Activated CD4-positive, alpha-beta T cell treated with anti-CD3 and anti-CD28 coated beads, Interleukin-2, amount 10 ng/mL, durations not matched to agents 24 days and 14 days (primary cell): Measurements from ENCODE around the gene SKIL. TPM values are rescaled to one million over a fixed set of nuclear protein-coding genes. Genes with fewer than 3 reads are reported as not detected.
"Not testable (repeated sequence)": the region's sequence is repeated elsewhere in the genome, so short reads cannot be mapped to it uniquely, and the experiment has no call there.

Experiments
- DNase-seq: peaks from one replicate; pipeline ENCODE4 v3.0.0; 2022
- H3K27ac Mint-ChIP-seq: one replicate; pipeline ENCODE4 v1.8.0; 2022; ENCODE audit warnings: mild to moderate bottlenecking, mixed read lengths
- H3K27me3 Mint-ChIP-seq: one replicate; pipeline ENCODE4 v1.8.0; 2022; ENCODE audit warnings: mixed read lengths
- H3K36me3 Mint-ChIP-seq: one replicate; pipeline ENCODE4 v1.8.0; 2022; ENCODE audit warnings: low read depth, mild to moderate bottlenecking, mixed read lengths
- H3K4me1 Mint-ChIP-seq: one replicate; pipeline ENCODE4 v1.8.0; 2021; ENCODE audit warnings: mixed read lengths
- H3K4me3 Mint-ChIP-seq: one replicate; pipeline ENCODE4 v1.8.0; 2022; ENCODE audit warnings: mild to moderate bottlenecking, moderate library complexity, mixed read lengths
- H3K9me3 Mint-ChIP-seq: one replicate; pipeline ENCODE4 v1.8.0; 2021; ENCODE audit warnings: mixed read lengths
- intact Hi-C: fragments of 100-400 bp; cut with micrococcal nuclease; formaldehyde crosslinking; loops from one replicate; pipeline ENCODE4 v1.15.1; 2023
- total RNA-seq: library from RNA; stranded (reverse); gene quantifications from 2 replicates; pipeline ENCODE4 v1.2.3, GENCODE V29; 2022

Gene SKIL
- total RNA-seq, 1 donor from 2014 or later, result 23.3 TPM

DNA sequence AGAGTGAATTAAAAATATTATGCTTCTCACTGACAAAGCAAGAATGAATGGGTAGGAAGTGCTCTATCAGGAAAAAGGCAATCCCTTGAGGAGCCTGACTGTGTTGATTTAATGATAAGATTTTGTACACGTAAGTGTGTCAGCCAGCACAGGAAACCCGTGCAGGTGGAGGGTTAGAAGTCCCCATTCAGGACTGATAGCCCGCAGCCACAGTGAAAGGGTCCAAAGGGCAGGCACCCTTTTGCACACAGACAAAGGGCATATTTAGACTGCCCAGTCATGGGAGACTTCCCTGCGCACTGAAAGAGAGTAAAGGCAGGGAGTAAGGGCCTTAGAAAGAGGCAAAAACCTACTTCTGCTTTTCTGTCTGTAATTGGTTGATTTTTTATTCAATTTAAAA, 26.4 kb upstream of the SKIL start:
- Mint-ChIP-seq H3K4me1 (no peaks in the 10 kb centered on the region), H3K9me3 (no peaks in the 10 kb centered on the region), H3K27me3 (peaks cover 2% of the 10 kb centered on the region), H3K36me3 (no peaks in the 10 kb centered on the region), H3K27ac (no peak overlapping the region), H3K4me3 (no peak overlapping the region)
- intact Hi-C loops, result no loop called here
- no peak for DNase-seq

- H3K36me3 Mint-ChIP-seq, result no peaks in the 10 kb centered on the region
- peaks cover 4% of the 10 kb centered on the region for H3K9me3 Mint-ChIP-seq
- no peak overlapping the region for H3K4me3 Mint-ChIP-seq
- H3K4me1 Mint-ChIP-seq, result no peaks in the 10 kb centered on the region
- intact Hi-C loops, result no loop called here
- H3K27me3 Mint-ChIP-seq, result peaks cover under 1% of the 10 kb centered on the region
- DNase-seq, result no peak
- no peak overlapping the region for H3K27ac Mint-ChIP-seq
Observed at GRCh38 chr3:170337420-170337819, 20.1 kb upstream of the SKIL start.

DNA sequence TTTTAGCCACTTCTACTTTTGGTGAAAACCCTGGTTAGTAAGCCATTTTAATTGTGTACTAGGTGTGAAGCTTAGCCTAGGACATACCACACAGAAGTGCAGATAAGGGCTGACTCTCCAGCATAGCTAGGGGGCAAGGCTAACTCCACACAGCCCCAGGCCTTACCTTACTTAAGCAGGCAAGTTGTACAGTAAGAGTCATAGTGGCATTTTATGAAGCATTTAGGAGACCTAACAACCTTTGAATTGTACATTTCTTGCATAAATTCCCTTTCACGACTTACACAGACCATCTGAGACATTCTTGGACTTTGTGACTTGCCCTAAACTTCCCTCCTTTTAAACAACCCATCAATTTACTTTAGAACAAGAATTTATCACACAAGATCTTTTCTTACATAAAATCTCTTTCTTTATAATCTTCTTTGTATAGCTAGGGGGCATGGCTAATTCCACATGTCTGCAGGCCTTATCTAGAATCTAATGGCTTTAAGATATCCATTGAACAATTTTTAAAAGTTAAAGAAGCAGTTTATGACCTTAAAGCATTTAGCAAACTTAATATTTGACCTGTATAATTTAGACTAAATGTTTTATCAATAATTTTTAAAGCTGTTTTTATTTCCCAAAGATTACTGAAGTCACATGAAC, 18.7 kb upstream of the SKIL start:
- Mint-ChIP-seq H3K9me3 (peaks cover 4% of the 10 kb centered on the region), H3K4me3 (no peak overlapping the region), H3K4me1 (no peaks in the 10 kb centered on the region), H3K27me3 (no peaks in the 10 kb centered on the region), H3K27ac (no peak overlapping the region), H3K36me3 (no peaks in the 10 kb centered on the region)
- no peak for DNase-seq
- intact Hi-C loops, result no loop called here

DNA sequence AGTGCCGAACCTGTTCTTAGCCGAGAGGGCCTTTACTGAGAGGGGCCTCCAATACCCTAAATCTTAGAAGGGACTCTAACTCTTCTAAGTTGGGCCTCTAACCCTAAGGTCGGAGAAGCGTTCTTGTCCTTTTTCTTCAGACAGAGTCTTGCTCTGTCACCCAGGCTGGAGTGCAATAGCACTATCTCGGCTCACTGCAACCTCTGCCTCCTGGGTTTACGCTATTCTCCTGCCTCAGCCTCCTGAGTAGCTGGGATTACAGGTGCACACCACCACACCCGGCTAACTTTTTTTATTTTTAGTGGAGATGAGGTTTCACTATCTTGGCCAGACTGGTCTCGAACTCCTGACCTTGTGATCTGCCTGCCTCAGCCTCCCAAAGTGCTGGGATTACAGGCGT, 15.2 kb upstream of the SKIL start:
- intact Hi-C loops, H3K9me3 Mint-ChIP-seq, DNase-seq, H3K4me1 Mint-ChIP-seq, H3K4me3 Mint-ChIP-seq, H3K27ac Mint-ChIP-seq, H3K36me3 Mint-ChIP-seq, H3K27me3 Mint-ChIP-seq: not testable (repeated sequence)

DNA sequence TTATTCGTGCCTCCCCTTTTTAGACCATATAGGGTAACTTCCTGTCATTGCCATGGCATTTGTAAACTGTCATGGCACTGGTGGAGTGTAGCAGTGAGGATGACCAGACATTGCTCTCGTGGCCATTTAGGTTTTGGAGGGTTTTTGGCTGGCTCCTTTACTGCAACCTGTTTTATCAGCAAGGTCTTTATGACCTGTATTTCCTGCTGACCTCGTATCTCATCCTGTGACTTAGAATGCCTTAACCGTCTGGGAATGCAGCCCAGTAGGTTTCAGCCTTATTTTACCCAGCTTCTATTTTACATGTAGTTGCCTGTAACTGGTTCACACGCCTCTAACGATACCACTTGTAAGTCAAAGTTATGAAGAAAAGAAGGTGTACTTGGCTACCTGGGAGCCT, 13.7 kb upstream of the SKIL start:
- intact Hi-C loops, H3K36me3 Mint-ChIP-seq: not testable (repeated sequence)

GRCh38 chr3:170344971-170345370, 12.5 kb upstream of the SKIL start:
- H3K27me3 Mint-ChIP-seq, result no peaks in the 10 kb centered on the region
- H3K36me3 Mint-ChIP-seq, result no peaks in the 10 kb centered on the region
- no peak for DNase-seq
- intact Hi-C loops, result no loop called here
- H3K4me3 Mint-ChIP-seq, result no peak overlapping the region
- no peaks in the 10 kb centered on the region for H3K9me3 Mint-ChIP-seq
- H3K27ac Mint-ChIP-seq, result no peak overlapping the region
- H3K4me1 Mint-ChIP-seq, result peaks cover 2% of the 10 kb centered on the region

More for the DNA sequence above, 13.7 kb upstream of the SKIL start:
- H3K4me3 Mint-ChIP-seq, H3K27ac Mint-ChIP-seq, H3K9me3 Mint-ChIP-seq, DNase-seq, H3K4me1 Mint-ChIP-seq, H3K27me3 Mint-ChIP-seq: not testable (repeated sequence)

GRCh38 chr3:170346481-170347392, 10.8 kb upstream of the SKIL start:
- intact Hi-C loops, result no loop called here
- Mint-ChIP-seq H3K4me1 (peaks cover 5% of the 10 kb centered on the region), H3K27me3 (no peaks in the 10 kb centered on the region), H3K27ac (no peak overlapping the region), H3K4me3 (no peak overlapping the region), H3K9me3 (no peaks in the 10 kb centered on the region), H3K36me3 (no peaks in the 10 kb centered on the region)
- DNase-seq, result peak; percentile 29

GRCh38 chr3:170350515-170351413, 6.8 kb upstream of the SKIL start:
- Mint-ChIP-seq H3K36me3 (no peaks in the 10 kb centered on the region), H3K4me1 (peaks cover 6% of the 10 kb centered on the region), H3K9me3 (no peaks in the 10 kb centered on the region), H3K27me3 (peaks cover 7% of the 10 kb centered on the region), H3K4me3 (no peak overlapping the region), H3K27ac (no peak overlapping the region)
- peak; percentile 52 for DNase-seq
- intact Hi-C loops, result no loop called here

GRCh38 chr3:170352936-170353335, 4.6 kb upstream of the SKIL start:
- H3K4me3 Mint-ChIP-seq, result no peak overlapping the region
- intact Hi-C loops, result no loop called here
- H3K27ac Mint-ChIP-seq, result no peak overlapping the region
- no peaks in the 10 kb centered on the region for H3K9me3 Mint-ChIP-seq
- peaks cover 13% of the 10 kb centered on the region for H3K4me1 Mint-ChIP-seq
- DNase-seq, result no peak
- peaks cover 2% of the 10 kb centered on the region for H3K36me3 Mint-ChIP-seq
- peaks cover 7% of the 10 kb centered on the region for H3K27me3 Mint-ChIP-seq

- no peaks in the 10 kb centered on the region for H3K9me3 Mint-ChIP-seq
- H3K36me3 Mint-ChIP-seq, result peaks cover 4% of the 10 kb centered on the region
- H3K4me3 Mint-ChIP-seq, result no peak overlapping the region
- intact Hi-C loops, result no loop called here
- peaks cover 15% of the 10 kb centered on the region for H3K4me1 Mint-ChIP-seq
- H3K27ac Mint-ChIP-seq, result no peak overlapping the region
- H3K27me3 Mint-ChIP-seq, result peaks cover 7% of the 10 kb centered on the region
- no peak for DNase-seq
Observed at GRCh38 chr3:170353485-170353884, 4.0 kb upstream of the SKIL start.

GRCh38 chr3:170354760-170355159, 2.8 kb upstream of the SKIL start:
- Mint-ChIP-seq H3K36me3 (peaks cover 12% of the 10 kb centered on the region), H3K4me1 (peaks cover 23% of the 10 kb centered on the region), H3K27ac (no peak overlapping the region), H3K4me3 (no peak overlapping the region), H3K27me3 (peaks cover 7% of the 10 kb centered on the region), H3K9me3 (no peaks in the 10 kb centered on the region)
- DNase-seq, result no peak
- intact Hi-C loops, result loop anchor here (5.0 kb wide), 2 partner anchors 387 to 542 kb away; partner anchors contain the start of genes LRRC34, LRRIQ4 and SEC62

- H3K36me3 Mint-ChIP-seq, result peaks cover 22% of the 10 kb centered on the region
- H3K27ac Mint-ChIP-seq, result peak overlapping the region; percentile 86
- intact Hi-C loops, result loop anchor here (2.0 to 5.0 kb wide), 4 partner anchors 217 to 591 kb away; partner anchors contain the start of genes LRRC34, LRRIQ4, SEC62 and TERC
- H3K27me3 Mint-ChIP-seq, result peaks cover 7% of the 10 kb centered on the region
- peak overlapping the region; percentile 67 for H3K4me3 Mint-ChIP-seq
- DNase-seq, result no peak
- no peaks in the 10 kb centered on the region for H3K9me3 Mint-ChIP-seq
- peaks cover 23% of the 10 kb centered on the region for H3K4me1 Mint-ChIP-seq
Observed at GRCh38 chr3:170355738-170356595, 1.5 kb upstream of the SKIL start.
